Right lobe of liver (tissue), 4 donors: Measurements from ENCODE around the gene PCDH12.
A peak's percentile ranks its signal among the peaks of the same experiment; 100 is the strongest.

Experiments
- POLR2A ChIP-seq: fragments of 450-650 bp; IDR thresholded peaks from one replicate; pipeline ENCODE4 v1.6.1; 2017; ENCODE audit warnings: antibody characterized with exemption, mild to moderate bottlenecking
- TF ChIP-seq, protein P1 (sequence below), 4 donors: fragments of 200-600 bp in 3 of 4; fragments of 450-650 bp in 1 of 4; IDR thresholded peaks; one replicate each; pipeline versions ENCODE4 v1.5.1 to v1.8.0; 2016 to 2022; ENCODE audit warnings: antibody characterized with exemption in 4 of 4, mild to moderate bottlenecking in 2 of 4
- donor health status: DM: no; HTN: no; CAD: no.
- donor health status: DM: no; HTN: no; CAD: no.
- donor health status: DM: no; HTN: yes; CAD: no.

DNA sequence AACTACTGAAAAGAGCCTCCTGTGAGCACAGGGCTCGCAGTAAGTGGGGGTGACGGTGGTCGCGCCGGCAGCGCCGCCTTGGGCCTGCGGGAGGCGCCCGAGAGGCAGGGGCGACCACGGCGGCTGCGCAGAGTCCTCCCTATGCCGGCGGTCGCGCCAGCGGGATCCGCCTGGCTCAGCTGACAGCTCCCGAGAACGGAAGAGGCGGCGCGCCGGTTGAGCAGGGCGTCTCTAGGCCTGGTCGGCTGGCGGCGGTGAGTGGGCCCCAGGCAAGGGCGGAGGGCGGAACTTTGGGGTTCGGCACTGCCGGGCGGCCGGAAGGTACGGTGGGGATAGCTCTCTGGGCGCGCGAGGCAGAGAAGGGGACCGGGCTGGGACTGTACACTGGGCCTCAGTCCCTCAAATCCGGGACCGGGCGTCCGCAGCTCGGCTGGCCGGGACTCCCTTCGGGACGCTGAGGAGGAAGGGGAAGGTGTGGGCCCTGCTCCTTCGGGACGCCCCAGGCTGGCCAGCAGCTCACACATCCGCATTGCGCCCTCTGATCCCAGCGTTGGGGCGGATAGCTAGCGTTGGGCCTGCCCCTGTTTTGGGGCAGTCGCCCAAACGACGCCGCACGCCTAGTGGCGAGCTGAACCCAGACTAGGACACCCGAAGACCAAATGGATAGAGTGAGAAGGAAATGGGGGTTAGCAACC is 11.1 kb upstream of the PCDH12 start, which contains the start of gene RNF14:
- TF ChIP-seq, protein P1, sequence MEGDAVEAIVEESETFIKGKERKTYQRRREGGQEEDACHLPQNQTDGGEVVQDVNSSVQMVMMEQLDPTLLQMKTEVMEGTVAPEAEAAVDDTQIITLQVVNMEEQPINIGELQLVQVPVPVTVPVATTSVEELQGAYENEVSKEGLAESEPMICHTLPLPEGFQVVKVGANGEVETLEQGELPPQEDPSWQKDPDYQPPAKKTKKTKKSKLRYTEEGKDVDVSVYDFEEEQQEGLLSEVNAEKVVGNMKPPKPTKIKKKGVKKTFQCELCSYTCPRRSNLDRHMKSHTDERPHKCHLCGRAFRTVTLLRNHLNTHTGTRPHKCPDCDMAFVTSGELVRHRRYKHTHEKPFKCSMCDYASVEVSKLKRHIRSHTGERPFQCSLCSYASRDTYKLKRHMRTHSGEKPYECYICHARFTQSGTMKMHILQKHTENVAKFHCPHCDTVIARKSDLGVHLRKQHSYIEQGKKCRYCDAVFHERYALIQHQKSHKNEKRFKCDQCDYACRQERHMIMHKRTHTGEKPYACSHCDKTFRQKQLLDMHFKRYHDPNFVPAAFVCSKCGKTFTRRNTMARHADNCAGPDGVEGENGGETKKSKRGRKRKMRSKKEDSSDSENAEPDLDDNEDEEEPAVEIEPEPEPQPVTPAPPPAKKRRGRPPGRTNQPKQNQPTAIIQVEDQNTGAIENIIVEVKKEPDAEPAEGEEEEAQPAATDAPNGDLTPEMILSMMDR (IDR thresholded peaks at IDR 0.05) = peak; percentile 93 to 98 (median 96)
- peak; percentile 97 for TF ChIP-seq POLR2A
